Psoas muscle (tissue), 8 donors: Measurements from ENCODE around the gene FGF1. TPM values are rescaled to one million over a fixed set of nuclear protein-coding genes. Genes with fewer than 3 reads are reported as not detected.
A peak's percentile ranks its signal among the peaks of the same experiment; 100 is the strongest.

Source experiments
- ATAC-seq, 4 donors: fragments of 200-7000 bp; cut with Tn5 transposase; one replicate each; pipeline ENCODE4 v1.9.1; 2020; ENCODE audit warnings: moderate library complexity in 3 of 4, mild to moderate bottlenecking in 2 of 4
- DNase-seq, 2 donors: peaks; one replicate each; pipeline ENCODE4 v3.0.0-alpha.2; 2020
- H3K27ac ChIP-seq: fragments of 200-600 bp; one replicate; pipeline ENCODE4 v1.8.0; 2022
- H3K27me3 ChIP-seq, 3 donors: fragments of 200-600 bp in 1 of 3; one replicate each; pipeline versions ENCODE4 v1.6.1 to v1.8.0; 2013 to 2022; ENCODE audit warnings: low read length in 2 of 3, mild to moderate bottlenecking in 2 of 3, moderate library complexity in 1 of 3; ENCODE audit not compliant: insufficient read depth in 3 of 3
- H3K36me3 ChIP-seq, 2 donors: fragments of 200-600 bp in 1 of 2; one replicate each; pipeline versions ENCODE4 v1.6.1 to v1.8.0; 2013 to 2022; ENCODE audit warnings: low read depth in 1 of 2, mild to moderate bottlenecking in 1 of 2, moderate library complexity in 1 of 2; ENCODE audit not compliant: insufficient read depth in 1 of 2
- H3K4me1 ChIP-seq: fragments of 200-600 bp; one replicate; pipeline ENCODE4 v1.8.0; 2022
- H3K4me3 ChIP-seq: fragments of 200-600 bp; one replicate; pipeline ENCODE4 v1.8.0; 2022; ENCODE audit warnings: mild to moderate bottlenecking
- H3K9me3 ChIP-seq: fragments of 200-600 bp; one replicate; pipeline ENCODE4 v1.8.0; 2022
- WGBS, 3 donors: extraction: QIAGEN DNeasy Blood & Tissue Kit; methylation state at CpG; one replicate each; pipeline versions ENCODE4 v1.1.6 to v1.1.7; 2013; 5-methylcytosine and 5-hydroxymethylcytosine counted together
- intact Hi-C, 2 donors: fragments of 100-400 bp; cut with DNase I; formaldehyde crosslinking; loops; one replicate each; pipeline versions ENCODE4 v1.11.0 to v1.14.2; 2022
- polyA plus RNA-seq, 3 donors: library from polyadenylated mRNA; stranded (reverse); fragments of 200-250 nt; gene quantifications; one replicate each; pipeline ENCODE4 v1.2.3, GENCODE V29; 2013
- total RNA-seq, 4 donors: library from RNA; stranded (reverse); fragmentation: NEBNext Ultra II Directional in 2 of 4; extraction: Animal tissue kit (Norgen Biotek cat#: 25700) in 2 of 4; gene quantifications; one replicate each; pipeline versions ENCODE4 v1.2.1 to v1.2.4, GENCODE V29; 2021 to 2023
- TF ChIP-seq, protein P1 (sequence below): fragments of 200-600 bp; IDR thresholded peaks from one replicate; pipeline ENCODE4 v1.8.0; 2022; ENCODE audit warnings: antibody characterized with exemption
- donor health status: healthy with polysubstance abuse.
- donor health status: DM: no; HTN: no; CAD: no; lungs with moderate emphysema.
- donor health status: Bipolar disorder and iron deficiency.
- donor health status: healthy.
- donor health status: DM: yes; HTN: yes; CAD: no.
- donor health status: DM: no; HTN: no; CAD: no.
- donor health status: DM: no; HTN: no; CAD: no.
- donor health status: DM: yes; HTN: yes; CAD: no.

Gene FGF1
- total and polyA plus RNA-seq, 7 donors, result 0.34 to 7.1 (median 1.00) TPM

DNA sequence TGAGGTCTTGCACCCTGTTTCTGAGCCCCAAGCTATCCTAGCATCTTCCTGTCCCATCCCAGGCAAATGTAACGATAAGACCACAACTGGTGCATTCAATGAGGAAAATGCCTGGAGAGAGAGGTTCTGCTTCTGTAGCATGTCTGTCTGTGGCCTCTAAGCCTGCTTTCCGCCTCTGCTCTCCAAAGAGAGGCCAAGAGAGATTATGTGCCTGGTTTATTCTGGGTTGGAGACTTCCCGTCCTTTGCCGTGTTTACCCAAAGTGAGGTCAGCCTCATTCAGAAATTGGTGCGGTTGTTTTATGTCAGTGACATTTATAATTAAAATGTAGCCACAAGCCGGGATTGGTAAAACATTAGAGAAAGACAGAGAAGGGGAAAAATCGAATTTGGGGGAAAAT, 77.8 kb downstream of the FGF1 start:
- Histone ChIP-seq H3K9me3 (no peaks in the 10 kb centered on the region), H3K4me1 (no peaks in the 10 kb centered on the region), H3K36me3 (no peaks in the 10 kb centered on the region), H3K4me3 (no peak overlapping the region), H3K27ac (no peak overlapping the region), H3K27me3 (no peaks in the 10 kb centered on the region)
- TF ChIP-seq, protein P1, sequence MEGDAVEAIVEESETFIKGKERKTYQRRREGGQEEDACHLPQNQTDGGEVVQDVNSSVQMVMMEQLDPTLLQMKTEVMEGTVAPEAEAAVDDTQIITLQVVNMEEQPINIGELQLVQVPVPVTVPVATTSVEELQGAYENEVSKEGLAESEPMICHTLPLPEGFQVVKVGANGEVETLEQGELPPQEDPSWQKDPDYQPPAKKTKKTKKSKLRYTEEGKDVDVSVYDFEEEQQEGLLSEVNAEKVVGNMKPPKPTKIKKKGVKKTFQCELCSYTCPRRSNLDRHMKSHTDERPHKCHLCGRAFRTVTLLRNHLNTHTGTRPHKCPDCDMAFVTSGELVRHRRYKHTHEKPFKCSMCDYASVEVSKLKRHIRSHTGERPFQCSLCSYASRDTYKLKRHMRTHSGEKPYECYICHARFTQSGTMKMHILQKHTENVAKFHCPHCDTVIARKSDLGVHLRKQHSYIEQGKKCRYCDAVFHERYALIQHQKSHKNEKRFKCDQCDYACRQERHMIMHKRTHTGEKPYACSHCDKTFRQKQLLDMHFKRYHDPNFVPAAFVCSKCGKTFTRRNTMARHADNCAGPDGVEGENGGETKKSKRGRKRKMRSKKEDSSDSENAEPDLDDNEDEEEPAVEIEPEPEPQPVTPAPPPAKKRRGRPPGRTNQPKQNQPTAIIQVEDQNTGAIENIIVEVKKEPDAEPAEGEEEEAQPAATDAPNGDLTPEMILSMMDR, result no peak
- DNase-seq (no peak), ATAC-seq (no peak)
- intact Hi-C loops, result no loop called here
- WGBS, 3 donors, result 85 to 89% (median 89%) methylated on average over 7 of the region's 7 CpGs

- Histone ChIP-seq H3K27me3 (no peaks in the 10 kb centered on the region), H3K4me1 (peaks cover 6% of the 10 kb centered on the region), H3K27ac (no peak overlapping the region), H3K36me3 (no peaks in the 10 kb centered on the region), H3K4me3 (no peak overlapping the region), H3K9me3 (no peaks in the 10 kb centered on the region)
- ATAC-seq (no peak), DNase-seq (no peak)
- WGBS, 3 donors, result 48 to 53% (median 50%) methylated on average over 5 of the region's 5 CpGs
- TF ChIP-seq, protein P1, result no peak
- intact Hi-C loops, result no loop called here
These were observed 80.3 kb downstream of the FGF1 start for GRCh38 chr5:142605611-142606010.

DNA sequence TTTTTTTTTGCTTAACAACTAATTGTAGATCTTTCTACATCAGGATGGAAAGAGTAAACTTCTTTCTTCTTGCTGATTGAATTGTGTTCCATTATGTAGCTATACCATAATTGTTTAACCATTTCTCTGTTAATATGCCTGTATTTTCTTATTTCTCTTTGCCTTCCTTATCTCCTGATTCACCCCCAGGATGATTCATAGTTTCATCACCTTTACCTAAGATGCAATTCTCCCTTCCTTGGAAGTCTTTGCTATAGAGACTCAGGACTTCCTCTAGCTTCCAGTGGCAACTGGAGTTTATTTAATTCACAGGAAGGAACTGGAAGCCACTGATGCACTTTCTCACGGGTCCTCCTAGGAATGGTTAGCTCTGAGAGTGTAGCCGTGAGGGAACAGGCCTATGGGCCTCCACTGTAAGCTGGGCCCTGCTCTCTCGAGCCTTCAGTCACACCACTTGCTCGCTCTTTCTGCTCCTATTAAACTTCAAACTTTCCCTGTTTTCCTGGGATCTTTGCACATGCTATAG, 83.1 kb downstream of the FGF1 start:
- no peak overlapping the region for H3K4me3 ChIP-seq
- TF ChIP-seq, protein P1, result no peak
- no peaks in the 10 kb centered on the region for H3K27me3 ChIP-seq
- intact Hi-C loops, result no loop called here
- peaks cover 9% of the 10 kb centered on the region for H3K4me1 ChIP-seq
- no peak for ATAC-seq
- no peaks in the 10 kb centered on the region for H3K36me3 ChIP-seq
- 80 to 90% (median 84%) methylated on average over 4 of the region's 4 CpGs for WGBS, 3 donors
- H3K9me3 ChIP-seq, result no peaks in the 10 kb centered on the region
- H3K27ac ChIP-seq, result no peak overlapping the region
- DNase-seq, result no peak

DNA sequence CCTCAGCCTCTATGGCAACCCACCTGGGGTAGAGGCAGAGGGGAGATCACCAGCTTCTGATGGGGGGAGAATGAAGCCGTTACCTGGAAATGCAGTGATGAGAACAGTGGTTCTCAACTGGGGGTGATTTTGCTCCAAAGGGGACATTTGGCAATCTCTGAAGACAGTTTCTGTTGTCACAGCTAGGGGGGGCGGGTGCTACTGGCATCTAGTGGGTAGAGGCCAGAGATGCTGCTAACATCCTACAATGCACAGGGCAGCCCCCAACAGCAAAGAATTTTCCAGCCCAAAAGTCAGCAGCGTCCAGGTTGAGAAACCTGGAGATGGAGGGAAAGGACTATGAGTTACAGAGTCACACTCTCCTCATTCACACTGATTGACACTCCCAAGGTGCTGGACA, 84.5 kb downstream of the FGF1 start:
- H3K36me3 ChIP-seq, result no peaks in the 10 kb centered on the region
- DNase-seq (no peak), ATAC-seq (no peak)
- WGBS, 3 donors, result 86 to 90% (median 86%) methylated on average over 3 of the region's 3 CpGs
- H3K27me3 ChIP-seq, result no peaks in the 10 kb centered on the region
- intact Hi-C loops, result no loop called here
- H3K4me1 ChIP-seq, result peaks cover 9% of the 10 kb centered on the region
- H3K9me3 ChIP-seq, result no peaks in the 10 kb centered on the region
- peak overlapping the region; percentile 48 for H3K4me3 ChIP-seq
- TF ChIP-seq, protein P1, result no peak
- H3K27ac ChIP-seq, result no peak overlapping the region
